Mesenchymal stem cell (in vitro differentiated cells and primary cell): Measurements from ENCODE around the gene MACROD1. TPM values are rescaled to one million over a fixed set of nuclear protein-coding genes. Genes with fewer than 3 reads are reported as not detected.

Source experiments
- DNase-seq: peaks from one replicate; pipeline ENCODE4 v3.0.0-alpha.2; 2013
- H2AFZ ChIP-seq: one replicate; pipeline ENCODE4 v1.6.1; 2013; ENCODE audit warnings: low read depth, mild to moderate bottlenecking, control low read depth, inconsistent platforms, low read length, moderate library complexity
- H2AK5ac ChIP-seq: 2 replicates; pipeline ENCODE4 v1.6.1; 2013; ENCODE audit warnings: low read length, moderate library complexity, mild to moderate bottlenecking, inconsistent platforms; ENCODE audit not compliant: severe bottlenecking
- H2BK120ac ChIP-seq: one replicate; pipeline ENCODE4 v1.6.1; 2013; ENCODE audit warnings: low read depth, mild to moderate bottlenecking, inconsistent platforms, low read length, moderate library complexity
- H2BK12ac ChIP-seq, 2 experiments: one replicate each; pipeline ENCODE4 v1.6.1; 2013; ENCODE audit warnings: inconsistent platforms in 2 of 2, low read length in 2 of 2, mild to moderate bottlenecking in 2 of 2, moderate library complexity in 2 of 2, control low read depth in 1 of 2
- H2BK15ac ChIP-seq: one replicate; pipeline ENCODE4 v1.6.1; 2013; ENCODE audit warnings: mild to moderate bottlenecking, low read depth, inconsistent platforms; ENCODE audit not compliant: poor library complexity, severe bottlenecking
- H2BK5ac ChIP-seq: 2 replicates; pipeline ENCODE4 v1.6.1; 2013; ENCODE audit warnings: low read depth, mild to moderate bottlenecking, low read length, control low read depth, inconsistent platforms; ENCODE audit not compliant: poor library complexity, severe bottlenecking
- H3K14ac ChIP-seq, 2 experiments: one replicate each; pipeline ENCODE4 v1.6.1; 2013; ENCODE audit warnings: inconsistent platforms in 2 of 2, low read length in 2 of 2, control low read depth in 1 of 2, mild to moderate bottlenecking in 1 of 2, moderate library complexity in 1 of 2
- H3K18ac ChIP-seq, 2 experiments: one replicate each; pipeline ENCODE4 v1.6.1; 2013; ENCODE audit warnings: inconsistent platforms in 2 of 2, low read length in 2 of 2, control low read depth in 1 of 2, low read depth in 1 of 2, mild to moderate bottlenecking in 1 of 2
- H3K23ac ChIP-seq, 2 experiments: one replicate each; pipeline ENCODE4 v1.6.1; 2013; ENCODE audit warnings: inconsistent platforms in 2 of 2, low read length in 2 of 2, mild to moderate bottlenecking in 2 of 2, moderate library complexity in 2 of 2, control low read depth in 1 of 2
- H3K27ac ChIP-seq: 2 replicates; pipeline ENCODE4 v1.5.1; 2013; ENCODE audit warnings: mild to moderate bottlenecking, moderate library complexity, low read length, control low read depth, inconsistent platforms; ENCODE audit not compliant: poor library complexity, severe bottlenecking
- H3K27me3 ChIP-seq, 2 experiments: 2 replicates each; pipeline versions ENCODE4 v1.6.1 to v1.7.0; 2013; ENCODE audit warnings: low read length in 2 of 2, mild to moderate bottlenecking in 2 of 2, moderate library complexity in 2 of 2, control low read depth in 1 of 2, inconsistent platforms in 1 of 2; ENCODE audit not compliant: control insufficient read depth in 1 of 2, insufficient read depth in 1 of 2
- H3K36me3 ChIP-seq, 2 experiments: 2 replicates each; pipeline versions ENCODE4 v1.6.1 to v1.7.0; 2013; ENCODE audit warnings: low read length in 2 of 2, control low read depth in 1 of 2, inconsistent platforms in 1 of 2, low read depth in 1 of 2, mild to moderate bottlenecking in 1 of 2; ENCODE audit not compliant: insufficient read depth in 2 of 2, control insufficient read depth in 1 of 2
- H3K4ac ChIP-seq, 2 experiments: one replicate each; pipeline ENCODE4 v1.6.1; 2013; ENCODE audit warnings: inconsistent platforms in 2 of 2, low read length in 2 of 2, mild to moderate bottlenecking in 2 of 2, moderate library complexity in 2 of 2, control low read depth in 1 of 2, low read depth in 1 of 2
- H3K4me1 ChIP-seq: 2 replicates; pipeline ENCODE4 v1.6.1; 2013; ENCODE audit warnings: low read depth, low read length, control low read depth; ENCODE audit not compliant: control insufficient read depth, insufficient read depth
- H3K4me2 ChIP-seq: 2 replicates; pipeline ENCODE4 v1.6.1; 2013; ENCODE audit warnings: low read length, mild to moderate bottlenecking, inconsistent platforms; ENCODE audit not compliant: poor library complexity, severe bottlenecking
- H3K4me3 ChIP-seq, 2 experiments: 2 replicates each; pipeline versions ENCODE4 v1.5.1 to v1.7.0; 2013; ENCODE audit warnings: low read length in 2 of 2, mild to moderate bottlenecking in 2 of 2, control low read depth in 1 of 2, low read depth in 1 of 2; ENCODE audit not compliant: insufficient read depth in 1 of 2
- H3K79me1 ChIP-seq: replicated peaks from 2 replicates; pipeline ENCODE4 v1.6.1; 2013; ENCODE audit warnings: mild to moderate bottlenecking, control low read depth, low read length, inconsistent platforms; ENCODE audit not compliant: poor library complexity, severe bottlenecking
- H3K9ac ChIP-seq: 2 replicates; pipeline ENCODE4 v1.7.0; 2013; ENCODE audit warnings: mild to moderate bottlenecking, low read length, moderate library complexity
- H3K9me3 ChIP-seq: 2 replicates; pipeline ENCODE4 v1.7.0; 2013; ENCODE audit warnings: mild to moderate bottlenecking, low read length; ENCODE audit not compliant: control insufficient read depth
- H4K8ac ChIP-seq: one replicate; pipeline ENCODE4 v1.6.1; 2013; ENCODE audit warnings: inconsistent platforms, mild to moderate bottlenecking, low read length, moderate library complexity
- H4K91ac ChIP-seq: one replicate; pipeline ENCODE4 v1.6.1; 2013; ENCODE audit warnings: mild to moderate bottlenecking, low read length, inconsistent platforms
- WGBS: methylation state at CpG from one replicate; pipeline ENCODE4 v1.1.7; 2013; ENCODE audit warnings: mixed read lengths; 5-methylcytosine and 5-hydroxymethylcytosine counted together
- small RNA-seq: library from polyadenylated mRNA; stranded (forward); fragments of <200 nt; extraction: miRNeasy Mini kit (QIAGEN cat#:217004); gene quantifications from one replicate; pipeline ENCODE3, GENCODE V24; 2013; ENCODE audit warnings: low read depth

MACROD1 gene

DNA sequence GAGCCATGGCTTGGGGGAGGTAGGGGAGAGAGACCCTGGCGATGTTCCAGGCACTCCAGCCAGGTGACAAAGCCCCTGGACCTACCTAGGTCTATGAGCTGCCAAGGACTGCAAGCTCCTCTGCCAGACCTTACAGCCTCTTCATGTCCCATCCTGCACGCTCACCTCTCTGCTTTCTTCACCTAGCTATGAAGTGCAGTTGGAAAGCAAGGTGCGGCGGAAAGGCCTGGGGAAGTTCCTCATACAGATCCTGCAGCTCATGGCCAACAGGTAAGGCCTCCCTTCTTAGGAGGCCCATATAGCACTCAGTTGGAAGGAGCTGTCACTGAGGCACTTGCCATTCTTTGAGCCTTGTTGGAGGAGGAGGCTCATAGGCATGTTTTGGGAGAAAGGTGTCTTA lies 213.3 kb downstream of the MACROD1 start:
- Histone ChIP-seq H2BK5ac (no peak overlapping the region), H3K4me1 (no peaks in the 10 kb centered on the region), H3K36me3 (peaks cover 55 to 73% of the 10 kb centered on the region in 2 experiments), H3K9ac (no peak overlapping the region), H3K4ac (no peak overlapping the region), H2BK15ac (no peak overlapping the region), H2AFZ (no peak overlapping the region), H3K18ac (no peak overlapping the region), H3K79me1 (peaks cover 20% of the 10 kb centered on the region), H3K14ac (no peak overlapping the region), H3K23ac (no peak overlapping the region), H3K27ac (no peak overlapping the region), H4K8ac (no peak overlapping the region), H3K9me3 (no peaks in the 10 kb centered on the region), H3K4me2 (no peak overlapping the region), H4K91ac (no peak overlapping the region), H2BK120ac (no peak overlapping the region), H3K27me3 (no peaks in the 10 kb centered on the region), H2BK12ac (no peak overlapping the region), H3K4me3 (no peak overlapping the region), H2AK5ac (no peak overlapping the region)
- WGBS, result 100% methylated on average over 4 of the region's 4 CpGs
- no peak for DNase-seq

DNA sequence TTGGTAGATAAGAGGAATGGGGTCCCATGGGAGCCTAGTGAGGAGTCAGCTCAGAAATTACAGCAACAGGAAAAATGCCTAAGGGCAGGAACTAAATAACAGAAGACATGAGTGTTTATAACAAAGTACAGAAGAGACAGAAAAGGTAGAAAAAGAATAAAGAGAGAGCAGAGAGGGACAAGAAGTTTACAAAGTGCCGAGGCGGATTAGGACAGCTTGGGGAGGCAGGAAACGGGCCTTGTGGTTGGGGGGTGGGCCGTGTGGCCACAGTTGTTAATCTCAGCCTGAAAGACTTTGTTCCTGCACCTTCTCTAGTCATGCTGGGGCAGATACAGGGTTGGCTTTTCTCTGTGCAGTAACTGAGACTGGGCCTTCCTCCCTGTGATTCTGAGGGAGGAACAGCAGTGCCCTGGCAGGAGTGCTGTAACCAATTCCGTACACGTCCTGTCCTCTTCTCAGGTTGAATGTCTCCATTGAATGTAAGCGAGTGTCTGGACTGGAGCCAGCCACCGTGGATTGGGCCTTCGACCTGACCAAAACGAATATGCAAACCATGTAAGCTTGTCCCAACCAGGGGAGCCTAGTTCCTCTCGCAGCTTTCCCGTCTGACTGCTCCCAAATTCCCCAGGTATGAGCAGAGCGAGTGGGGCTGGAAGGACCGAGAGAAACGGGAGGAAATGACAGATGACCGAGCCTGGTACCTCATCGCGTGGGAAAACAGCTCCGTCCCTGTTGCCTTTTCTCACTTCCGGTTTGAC lies 214.0 kb downstream of the MACROD1 start:
- Histone ChIP-seq H4K91ac (no peak overlapping the region), H2BK5ac (no peak overlapping the region), H3K18ac (peak overlapping the region in 1 of 2 experiments; percentile 30), H3K27me3 (no peaks in the 10 kb centered on the region), H4K8ac (peak overlapping the region; percentile 7), H3K14ac (no peak overlapping the region), H2AK5ac (no peak overlapping the region), H3K36me3 (peaks cover 52 to 71% of the 10 kb centered on the region in 2 experiments), H3K4me1 (no peaks in the 10 kb centered on the region), H3K9me3 (no peaks in the 10 kb centered on the region), H3K4ac (no peak overlapping the region), H3K79me1 (peaks cover 20% of the 10 kb centered on the region), H2BK12ac (no peak overlapping the region), H2BK120ac (no peak overlapping the region), H3K9ac (no peak overlapping the region), H2AFZ (no peak overlapping the region), H3K23ac (peak overlapping the region in 1 of 2 experiments; percentile 61), H3K27ac (no peak overlapping the region), H2BK15ac (no peak overlapping the region), H3K4me2 (no peak overlapping the region), H3K4me3 (no peak overlapping the region)
- peak; percentile 39 for DNase-seq
- 90% methylated on average over 20 of the region's 20 CpGs for WGBS

Small RNA genes lying within 50 kb of the gene (small RNA-seq; reads per million reads assigned to genes)
- gene RNU6-45P, result not detected
